Nephron (organoid): ENCODE data around the gene SORBS1.

Experiments used
- H3K27ac Mint-ChIP-seq, 3 experiments: 2 replicates each; pipeline ENCODE4 v1.8.0; 2020; ENCODE audit warnings: mixed read lengths in 3 of 3, mild to moderate bottlenecking in 2 of 3, moderate library complexity in 1 of 3
- H3K27me3 Mint-ChIP-seq: 2 replicates; pipeline ENCODE4 v1.8.0; 2021; ENCODE audit warnings: low read depth, mild to moderate bottlenecking, moderate library complexity, mixed read lengths
- H3K36me3 Mint-ChIP-seq: 2 replicates; pipeline ENCODE4 v1.8.0; 2020; ENCODE audit warnings: low read depth, mixed read lengths
- H3K4me1 Mint-ChIP-seq: 2 replicates; pipeline ENCODE4 v1.8.0; 2020; ENCODE audit warnings: mixed read lengths
- H3K4me3 Mint-ChIP-seq, 3 experiments: 2 replicates each; pipeline ENCODE4 v1.8.0; 2020; ENCODE audit warnings: mild to moderate bottlenecking in 3 of 3, mixed read lengths in 3 of 3, moderate library complexity in 2 of 3
- H3K9me3 Mint-ChIP-seq: 2 replicates; pipeline ENCODE4 v1.8.0; 2020; ENCODE audit warnings: mixed read lengths
- CTCF ChIP-seq, 3 experiments: fragments of 200-600 bp; sonication (generic); IDR thresholded peaks; one replicate each; pipeline ENCODE4 v1.5.0; 2021; ENCODE audit warnings: antibody characterized with exemption in 3 of 3; ENCODE audit not compliant: unreplicated experiment in 3 of 3

SORBS1 gene

DNA sequence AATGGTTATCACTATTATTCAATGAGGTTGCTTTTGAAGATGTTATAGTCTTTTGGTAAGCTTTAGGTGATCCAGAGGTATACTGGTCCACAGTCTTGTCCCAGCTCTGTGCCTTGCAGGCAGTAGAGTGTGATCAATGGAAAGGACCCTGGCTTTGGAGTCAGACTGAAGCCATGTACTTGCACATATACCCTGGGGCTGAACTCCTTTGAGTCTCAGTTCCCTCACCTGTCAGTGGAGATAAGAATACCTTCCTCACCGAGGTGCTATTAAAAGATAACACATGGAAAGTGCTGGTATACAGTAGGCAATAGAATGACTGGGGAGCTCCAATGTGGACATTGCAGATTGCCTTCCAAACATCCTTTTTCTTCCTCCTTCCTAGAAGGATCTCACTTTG is 254.3 kb downstream of the SORBS1 start:
- H3K4me3 Mint-ChIP-seq: no peak overlapping the region
- H3K9me3 Mint-ChIP-seq: no peaks in the 10 kb centered on the region
- TF ChIP-seq CTCF (IDR thresholded peaks at IDR 0.05; ENCODE audit: unreplicated experiment in 3 of 3): no peak
- H3K27ac Mint-ChIP-seq: no peak overlapping the region
- peaks cover 11% of the 10 kb centered on the region for H3K4me1 Mint-ChIP-seq
- peaks cover 4% of the 10 kb centered on the region for H3K27me3 Mint-ChIP-seq
- no peaks in the 10 kb centered on the region for H3K36me3 Mint-ChIP-seq

- TF ChIP-seq CTCF (IDR thresholded peaks at IDR 0.05; ENCODE audit: unreplicated experiment in 3 of 3): no peak
These were observed 254.9 kb downstream of the SORBS1 start for GRCh38 chr10:95306318-95306650.

DNA sequence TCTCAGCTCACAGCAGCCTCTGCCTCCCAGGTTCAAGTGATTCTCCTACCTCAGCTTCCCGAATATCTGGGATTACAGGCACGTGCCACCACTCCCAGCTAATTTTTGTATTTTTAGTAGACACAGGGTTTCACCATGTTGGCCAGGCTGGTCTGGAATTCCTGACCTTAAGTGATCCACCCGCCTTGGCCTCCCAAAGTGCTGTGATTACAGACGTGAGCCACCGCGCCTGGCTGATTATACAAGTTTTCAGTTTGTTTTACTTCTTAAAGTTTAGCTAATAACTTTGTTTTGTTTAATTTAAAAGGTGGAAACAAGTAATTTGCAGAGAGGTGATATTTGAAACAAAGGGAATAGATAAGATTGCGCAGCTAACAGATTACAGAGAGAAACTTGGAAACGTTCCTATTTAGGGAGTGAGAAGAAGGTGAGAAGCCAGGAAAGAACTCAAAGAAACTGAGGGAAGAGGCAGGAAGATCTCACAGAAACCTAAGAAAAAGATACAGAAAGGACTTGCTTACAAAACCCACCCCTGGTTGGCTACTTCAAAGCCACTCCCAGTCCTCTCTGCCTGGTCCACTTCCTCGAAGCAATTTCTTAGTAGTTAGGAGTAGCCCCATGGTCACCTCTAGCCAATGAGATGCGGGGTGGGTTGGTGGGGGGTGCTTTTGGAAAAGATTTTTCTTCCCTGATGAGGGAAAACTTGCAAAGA is 255.4 kb downstream of the SORBS1 start:
- Mint-ChIP-seq H3K27ac (no peak overlapping the region), H3K36me3 (no peaks in the 10 kb centered on the region), H3K9me3 (no peaks in the 10 kb centered on the region), H3K27me3 (no peaks in the 10 kb centered on the region), H3K4me3 (no peak overlapping the region), H3K4me1 (peaks cover 9% of the 10 kb centered on the region)
- no peak for TF ChIP-seq CTCF (IDR thresholded peaks at IDR 0.05; ENCODE audit: unreplicated experiment in 3 of 3)

More at GRCh38 chr10:95306318-95306650, 254.9 kb downstream of the SORBS1 start:
- Mint-ChIP-seq H3K27ac (no peak overlapping the region), H3K27me3 (peaks cover under 1% of the 10 kb centered on the region), H3K36me3 (no peaks in the 10 kb centered on the region), H3K4me3 (no peak overlapping the region), H3K9me3 (no peaks in the 10 kb centered on the region), H3K4me1 (peaks cover 11% of the 10 kb centered on the region)

- Mint-ChIP-seq H3K4me1 (peaks cover 7% of the 10 kb centered on the region), H3K27ac (no peak overlapping the region), H3K27me3 (no peaks in the 10 kb centered on the region), H3K9me3 (no peaks in the 10 kb centered on the region), H3K4me3 (no peak overlapping the region), H3K36me3 (no peaks in the 10 kb centered on the region)
- no peak for TF ChIP-seq CTCF (IDR thresholded peaks at IDR 0.05; ENCODE audit: unreplicated experiment in 3 of 3)
These were observed 256.2 kb downstream of the SORBS1 start for GRCh38 chr10:95304976-95305375.

GRCh38 chr10:95304463-95304862 is 256.7 kb downstream of the SORBS1 start:
- Mint-ChIP-seq H3K4me1 (peaks cover 7% of the 10 kb centered on the region), H3K4me3 (no peak overlapping the region), H3K9me3 (no peaks in the 10 kb centered on the region), H3K36me3 (no peaks in the 10 kb centered on the region), H3K27me3 (no peaks in the 10 kb centered on the region), H3K27ac (no peak overlapping the region)
- no peak for TF ChIP-seq CTCF (IDR thresholded peaks at IDR 0.05; ENCODE audit: unreplicated experiment in 3 of 3)

DNA sequence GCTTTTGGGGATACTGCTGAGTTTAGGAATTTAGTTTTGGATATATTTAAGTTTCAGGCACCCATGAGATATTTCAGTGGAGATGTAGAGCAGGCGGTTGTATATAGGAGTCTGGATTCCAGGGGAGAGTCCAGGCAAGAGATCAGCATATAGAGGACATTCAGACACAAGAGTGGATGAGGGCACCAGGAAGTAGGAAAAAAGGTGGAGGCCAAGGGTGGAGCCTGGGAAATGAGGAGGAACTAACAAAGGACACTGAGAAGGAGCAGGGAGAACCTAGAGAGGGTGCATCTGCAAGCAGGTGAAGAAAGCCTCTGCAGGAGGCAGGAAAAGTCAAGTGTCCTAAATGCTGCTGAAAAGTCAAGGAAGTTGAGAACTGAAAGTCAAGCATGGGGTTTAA is 257.2 kb downstream of the SORBS1 start:
- Mint-ChIP-seq H3K27me3 (no peaks in the 10 kb centered on the region), H3K9me3 (no peaks in the 10 kb centered on the region), H3K4me3 (no peak overlapping the region), H3K4me1 (peaks cover 7% of the 10 kb centered on the region), H3K36me3 (no peaks in the 10 kb centered on the region), H3K27ac (no peak overlapping the region)
- TF ChIP-seq CTCF (IDR thresholded peaks at IDR 0.05; ENCODE audit: unreplicated experiment in 3 of 3): no peak
